Measurements from ENCODE around the gene FAM20A. TPM values are rescaled to one million over a fixed set of nuclear protein-coding genes. Genes with fewer than 3 reads are reported as not detected.

The FAM20A gene
- total RNA-seq (2021; fragmentation: NEBNext Ultra II Directional; extraction: Animal tissue kit (Norgen Biotek cat#: 25700)) (3.5 and 3.6 TPM in 2 replicates), polyA plus RNA-seq (2011; rRNA removed) (11.9 and 13.8 TPM in 2 replicates), polyA minus RNA-seq (2011; rRNA and poly(A)+ RNA removed) (15.2 TPM in 2 replicates)
- polyA plus RNA-seq (2011; cell fraction: cytosol; rRNA removed) = 13.6 TPM
- polyA plus RNA-seq (2011; cell fraction: nucleus; rRNA removed) = 49.4 TPM
- polyA plus RNA-seq (2012, experiment 1 of 2) = 9.6 to 13.6 TPM (median 12.0 TPM) in 4 replicates
- 4.5 TPM for polyA plus RNA-seq (2012, experiment 2 of 2)
- 1.1 TPM for polyA plus RNA-seq (2013, experiment 1 of 2)
- 0.57 TPM for polyA plus RNA-seq (2013, experiment 2 of 2)
- 7.3 TPM for polyA minus RNA-seq (2011; cell fraction: cytosol; rRNA and poly(A)+ RNA removed)
- 19.7 TPM for polyA minus RNA-seq (2011; cell fraction: nucleus; rRNA and poly(A)+ RNA removed)
- long read RNA-seq, experiment 1, partial matches to known transcripts = 3 of 4 reads
- long read RNA-seq, experiment 1, other reads (novel, unspliced or antisense) = 0 of 4 reads
- long read RNA-seq, experiment 2, partial matches to known transcripts = 0 of 2 reads
- long read RNA-seq, experiment 2, other reads (novel, unspliced or antisense) = 2 of 2 reads

DNA sequence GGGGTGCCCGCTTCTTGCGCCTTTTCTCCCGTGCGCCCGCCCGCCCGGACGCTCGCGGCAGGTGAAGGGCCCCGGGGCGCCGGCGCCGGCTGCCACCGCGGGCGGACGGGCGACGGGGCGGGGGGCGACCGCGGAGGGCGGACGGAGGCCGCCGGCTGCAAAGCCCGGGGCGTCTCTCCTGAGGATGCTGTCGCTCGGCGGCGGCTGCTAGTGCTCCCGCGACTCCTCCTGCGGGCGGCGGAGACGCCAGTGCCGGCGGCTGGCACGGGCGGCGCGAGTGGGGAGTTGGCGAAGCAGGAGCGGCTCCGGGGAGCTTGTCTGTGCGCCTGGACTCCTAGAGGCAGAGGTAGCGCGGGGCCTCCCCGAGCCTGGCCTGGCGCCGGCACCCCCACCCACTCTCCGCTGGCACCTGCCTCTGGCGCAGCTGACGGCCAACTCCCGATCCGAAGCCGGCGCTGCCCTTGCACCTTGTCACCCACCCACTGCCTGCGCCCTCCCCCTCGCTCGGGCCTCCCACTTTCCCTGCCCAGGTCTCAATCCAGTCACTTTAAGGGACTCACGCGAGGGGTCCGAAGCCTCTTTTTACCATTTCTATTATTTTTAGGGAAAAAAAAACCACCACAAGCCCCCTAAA lies at the start of gene FAM20A:
FAM20A (minus strand) TSS at position 437 of the 634 bp plus-strand sequence. CDS start 701 bp downstream, outside the sequence.
- Histone ChIP-seq H2BK20ac (ENCODE audit: low read length) (0 out of 2 replicates have a peak within 1 kb of the TSS, but pooled peaks have one; percentile 1), H2BK5ac (ENCODE audit: low read depth, low read length) (no peak within 1 kb of the TSS), H2AK5ac (ENCODE audit: low read depth, low read length) (no peak within 1 kb of the TSS), H3K56ac (replicated peaks; ENCODE audit: insufficient read length, low read depth, low read length) (no peak within 1 kb of the TSS), H3K9ac (replicated peaks in 1 of 4; ENCODE audit: extremely low read depth in 1 of 4, low read depth in 3 of 4, low read length in 3 of 4) (peak within 1 kb of the TSS; percentile 45 to 74 (median 64); a peak in 5 of 7 replicates), H4K8ac (ENCODE audit: extremely low read depth, insufficient read depth, low read length) (peak within 1 kb of the TSS; percentile 95), H3K36me3 (ENCODE audit: control insufficient read depth in 2 of 4, insufficient read depth in 4 of 4, low read length in 3 of 4) (peaks cover 0 to 2% (median 0%) of the 10 kb centered on the region in 4 experiments; a peak in 2 of 8 replicates), H3K79me2 (ENCODE audit: control insufficient read depth in 1 of 2, insufficient read depth in 2 of 2, low read length in 2 of 2) (peaks cover 0 to 5% of the 10 kb centered on the region in 2 experiments; a peak in 2 of 4 replicates), H3K23ac (ENCODE audit: insufficient read length) (no peak within 1 kb of the TSS), H2BK120ac (replicated peaks; ENCODE audit: low read depth, low read length) (no peak within 1 kb of the TSS), H2BK15ac (ENCODE audit: low read length) (no peak within 1 kb of the TSS; the same call in 1 of the 2 replicates), H2BK12ac (ENCODE audit: low read depth, low read length) (no peak within 1 kb of the TSS; the same call in 1 of the 2 replicates), H3K14ac (ENCODE audit: insufficient read length) (no peak within 1 kb of the TSS), H4K91ac (replicated peaks; ENCODE audit: insufficient read length, low read length) (no peak within 1 kb of the TSS), H3K79me1 (ENCODE audit: low read depth, low read length) (no peaks in the 10 kb centered on the region; the same call in 1 of the 2 replicates), H3K4ac (replicated peaks; ENCODE audit: insufficient read length, low read depth, low read length) (no peak within 1 kb of the TSS), H3K23me2 (ENCODE audit: low read depth, low read length) (peaks cover 12% of the 10 kb centered on the region), H3K4me2 (ENCODE audit: insufficient read depth in 1 of 2, low read depth in 2 of 2, low read length in 2 of 2) (peak within 1 kb of the TSS; percentile 74 to 97), H3K18ac (ENCODE audit: extremely low read depth, low read length) (peak within 1 kb of the TSS; percentile 53), H2AFZ (ENCODE audit: low read length) (no peak within 1 kb of the TSS; the same call in 1 of the 2 replicates), H3K27me3 (replicated peaks in 1 of 4; ENCODE audit: control insufficient read depth in 3 of 4, extremely low read depth in 1 of 4, insufficient read depth in 3 of 4, low read length in 3 of 4) (peaks cover 0 to 25% (median 16%) of the 10 kb centered on the region in 4 experiments; a peak in 6 of 7 replicates), H3K27ac (ENCODE audit: low read depth, low read length) (no peak within 1 kb of the TSS; the same call in 1 of the 2 replicates), H3K4me1 (replicated peaks in 1 of 4; ENCODE audit: control insufficient read depth in 3 of 4, insufficient read depth in 4 of 4, low read length in 3 of 4) (peaks cover 0 to 15% (median 7%) of the 10 kb centered on the region in 4 experiments; a peak in 5 of 7 replicates), H3K9me3 (ENCODE audit: insufficient read depth in 2 of 2, low read depth in 1 of 2, low read length in 1 of 2) (no peaks in the 10 kb centered on the region), H4K5ac (ENCODE audit: insufficient read length, low read depth, low read length) (no peak within 1 kb of the TSS), H3K4me3 (ENCODE audit: extremely low read depth in 1 of 4, insufficient read depth in 2 of 4, low read depth in 3 of 4, low read length in 4 of 4) (peak within 1 kb of the TSS; percentile 56 to 91 (median 78)), H4K20me1 (replicated peaks in 1 of 2; ENCODE audit: control insufficient read depth in 1 of 2, insufficient read depth in 2 of 2, low read length in 2 of 2) (no peaks in the 10 kb centered on the region)
- TF ChIP-seq KDM4A (IDR thresholded peaks at IDR 0.05; ENCODE audit: low read depth, low read length, severe bottlenecking) (peak; percentile 32), PHF8 (conservative IDR thresholded peaks at IDR 0.05; ENCODE audit: low read depth, low read length) (0 out of 2 replicates have a peak, but pooled peaks have one; percentile 20), SAP30 (IDR thresholded peaks at IDR 0.05; ENCODE audit: insufficient read depth, insufficient replicate concordance, low read length) (no peak), SIRT6 (IDR thresholded peaks at IDR 0.05; ENCODE audit: low read length) (no peak), HDAC2 (IDR thresholded peaks at IDR 0.05; ENCODE audit: borderline replicate concordance in 1 of 2, low read depth in 2 of 2, low read length in 2 of 2) (no peak), POLR2A (IDR thresholded peaks at IDR 0.05; ENCODE audit: control extremely low read depth in 1 of 2, low read depth in 2 of 2, low read length in 2 of 2) (no peak), TBP (IDR thresholded peaks at IDR 0.05; ENCODE audit: low read depth, low read length) (peak; percentile 41; the same call in 1 of the 2 replicates), TAF1 (IDR thresholded peaks at IDR 0.05; ENCODE audit: low read depth, low read length) (peak; percentile 41; the same call in 1 of the 2 replicates)
- 2% methylated on average over 11 of the region's 69 CpGs; no CpG with 5 or more reads in 1 of the 2 experiments for WGBS, 2 experiments (ENCODE audit: extremely low coverage in 1 of 2, insufficient coverage in 1 of 2, insufficient read length in 1 of 2, insufficient replicate concordance in 2 of 2, low coverage in 1 of 2, low lambda C conversion rate in 2 of 2, missing lambda C conversion rate in 1 of 2)
- POLR2A ChIA-PET (ENCODE audit: partially characterized antibody) = interaction anchor here (1.4 kb wide), 1 partner anchor 9 kb away, joined by 4 read pairs; no protein-coding TSS in a partner anchor
- CTCF ChIA-PET (ENCODE audit: partially characterized antibody) = interaction anchor here (1.1 to 2.9 kb wide), 8 partner anchors 8 to 133 kb away, joined by 3 to 12 read pairs (median 8); no protein-coding TSS in a partner anchor
- DNase-seq (ENCODE audit: low read depth in 1 of 2, low spot score in 2 of 2) (peak in 1 of 2 experiments; percentile 67), FAIRE-seq (no peak)
